H1 (cell line): Measurements from ENCODE around the gene GJB3. TPM values are rescaled to one million over a fixed set of nuclear protein-coding genes. Genes with fewer than 3 reads are reported as not detected.
A peak's percentile ranks its signal among the peaks of the same experiment; 100 is the strongest.

Experiments used
- CTCF ChIA-PET: fragments of 300-600 bp; sonication (Branson Sonifier 250); formaldehyde crosslinking; loops from one replicate; lab custom pipeline; 2021; ENCODE audit not compliant: partially characterized antibody; lab: Charles Lee
- POLR2A ChIA-PET: fragments of 300-600 bp; sonication (Branson Sonifier 250); formaldehyde crosslinking; loops from one replicate; lab custom pipeline; 2021; ENCODE audit warnings: inconsistent platforms; ENCODE audit not compliant: partially characterized antibody; lab: Charles Lee
- DNase-seq, 2 experiments: peaks; one replicate each; pipeline versions ENCODE4 v3.0.0 to v3.0.0-alpha.2; 2010 to 2022; ENCODE audit warnings: low spot score in 2 of 2, low read depth in 1 of 2, mixed read lengths in 1 of 2
- FAIRE-seq: peaks from 2 replicates; lab custom pipeline; 2011; peaks lifted over from hg19 to GRCh38; lab: Jason Lieb, UNC
- H2AFZ ChIP-seq: 2 replicates; pipeline ENCODE4 v1.8.1; 2012; ENCODE audit warnings: low read length, inconsistent platforms
- H2AK5ac ChIP-seq: 2 replicates; pipeline ENCODE4 v1.6.1; 2013; ENCODE audit warnings: low read depth, low read length
- H2BK120ac ChIP-seq: replicated peaks from 2 replicates; pipeline ENCODE3; 2013; ENCODE audit warnings: low read depth, low read length, inconsistent platforms
- H2BK12ac ChIP-seq: 2 replicates; pipeline ENCODE4 v1.6.1; 2013; ENCODE audit warnings: low read depth, low read length
- H2BK15ac ChIP-seq: 2 replicates; pipeline ENCODE4 v1.6.1; 2013; ENCODE audit warnings: low read length
- H2BK20ac ChIP-seq: 2 replicates; pipeline ENCODE4 v1.6.1; 2013; ENCODE audit warnings: low read length
- H2BK5ac ChIP-seq: 2 replicates; pipeline ENCODE4 v1.6.1; 2013; ENCODE audit warnings: low read depth, low read length
- H3K14ac ChIP-seq: 2 replicates; pipeline ENCODE4 v1.6.1; 2013; ENCODE audit warnings: inconsistent platforms; ENCODE audit not compliant: insufficient read length
- H3K18ac ChIP-seq: 2 replicates; pipeline ENCODE4 v1.6.1; 2013; ENCODE audit warnings: low read length; ENCODE audit errors: extremely low read depth
- H3K23ac ChIP-seq: 2 replicates; pipeline ENCODE4 v1.6.1; 2013; ENCODE audit warnings: inconsistent platforms; ENCODE audit not compliant: insufficient read length
- H3K23me2 ChIP-seq: 2 replicates; pipeline ENCODE4 v1.6.1; 2013; ENCODE audit warnings: low read depth, low read length
- H3K27ac ChIP-seq: 2 replicates; pipeline ENCODE4 v1.6.1; 2011; ENCODE audit warnings: low read depth, low read length, inconsistent platforms
- H3K27me3 ChIP-seq, 4 experiments: replicated peaks in 1 of 4; 1 replicate in 1 of 4; 2 replicates in 3 of 4; pipeline versions ENCODE4 v1.6.1 to v1.8.1; 2011 to 2013; ENCODE audit warnings: low read length in 3 of 4, mild to moderate bottlenecking in 3 of 4, inconsistent platforms in 2 of 4, mixed read lengths in 2 of 4, moderate library complexity in 1 of 4; ENCODE audit not compliant: control insufficient read depth in 3 of 4, insufficient read depth in 3 of 4; ENCODE audit errors: extremely low read depth in 1 of 4
- H3K36me3 ChIP-seq, 4 experiments: 2 replicates each; pipeline versions ENCODE4 v1.6.1 to v1.8.1; 2011 to 2013; ENCODE audit warnings: mild to moderate bottlenecking in 4 of 4, low read length in 3 of 4, moderate library complexity in 2 of 4, control low read depth in 1 of 4, inconsistent platforms in 1 of 4; ENCODE audit not compliant: insufficient read depth in 4 of 4, control insufficient read depth in 2 of 4
- H3K4ac ChIP-seq: replicated peaks from 2 replicates; pipeline ENCODE3; 2013; ENCODE audit warnings: low read length, low read depth, mixed read lengths, inconsistent platforms; ENCODE audit not compliant: insufficient read length
- H3K4me1 ChIP-seq, 4 experiments: replicated peaks in 1 of 4; 1 replicate in 1 of 4; 2 replicates in 3 of 4; pipeline versions ENCODE4 v1.6.1 to v1.8.1; 2011 to 2013; ENCODE audit warnings: low read length in 3 of 4, inconsistent platforms in 2 of 4, mixed read lengths in 1 of 4; ENCODE audit not compliant: insufficient read depth in 4 of 4, control insufficient read depth in 3 of 4
- H3K4me2 ChIP-seq, 2 experiments: 2 replicates each; pipeline versions ENCODE4 v1.6.1 to v1.8.1; 2011 to 2013; ENCODE audit warnings: low read depth in 2 of 2, low read length in 2 of 2, control low read depth in 1 of 2, inconsistent platforms in 1 of 2, mild to moderate bottlenecking in 1 of 2; ENCODE audit not compliant: insufficient read depth in 1 of 2
- H3K4me3 ChIP-seq, 4 experiments: fragments of 200-600, 300-600 bp in 1 of 4; sonication (generic), shearing (Covaris generic), sonication (Bioruptor Twin) in 1 of 4; 2 replicates each; pipeline versions ENCODE4 v1.5.1 to v1.8.1; 2011 to 2016; ENCODE audit warnings: low read length in 4 of 4, low read depth in 3 of 4, control low read depth in 2 of 4, inconsistent platforms in 2 of 4, mild to moderate bottlenecking in 2 of 4, mixed read lengths in 1 of 4, moderate library complexity in 1 of 4; ENCODE audit not compliant: insufficient read depth in 2 of 4; ENCODE audit errors: extremely low read depth in 1 of 4
- H3K56ac ChIP-seq: replicated peaks from 2 replicates; pipeline ENCODE3; 2013; ENCODE audit warnings: low read depth, mild to moderate bottlenecking, mixed read lengths, low read length, inconsistent platforms; ENCODE audit not compliant: insufficient read length
- H3K79me1 ChIP-seq: 2 replicates; pipeline ENCODE4 v1.6.1; 2013; ENCODE audit warnings: low read depth, low read length, control low read depth
- H3K79me2 ChIP-seq, 2 experiments: 2 replicates each; pipeline versions ENCODE4 v1.6.1 to v1.8.1; 2012 to 2013; ENCODE audit warnings: low read length in 2 of 2, mild to moderate bottlenecking in 2 of 2, inconsistent platforms in 1 of 2; ENCODE audit not compliant: insufficient read depth in 2 of 2, control insufficient read depth in 1 of 2
- H3K9ac ChIP-seq, 4 experiments: replicated peaks in 1 of 4; 1 replicate in 1 of 4; 2 replicates in 3 of 4; pipeline versions ENCODE4 v1.6.1 to v1.8.1; 2011 to 2013; ENCODE audit warnings: low read depth in 3 of 4, low read length in 3 of 4, control low read depth in 2 of 4, mild to moderate bottlenecking in 2 of 4, moderate library complexity in 2 of 4, inconsistent platforms in 1 of 4; ENCODE audit errors: extremely low read depth in 1 of 4
- H3K9me3 ChIP-seq, 2 experiments: 2 replicates each; pipeline versions ENCODE4 v1.6.1 to v1.8.1; 2012 to 2013; ENCODE audit warnings: mild to moderate bottlenecking in 2 of 2, moderate library complexity in 2 of 2, control low read depth in 1 of 2, inconsistent platforms in 1 of 2, low read depth in 1 of 2, low read length in 1 of 2, mixed read lengths in 1 of 2; ENCODE audit not compliant: insufficient read depth in 2 of 2
- H4K20me1 ChIP-seq, 2 experiments: replicated peaks in 1 of 2; 2 replicates each; pipeline versions ENCODE3 to v1.8.1; 2011 to 2013; ENCODE audit warnings: inconsistent platforms in 2 of 2, low read length in 2 of 2, mild to moderate bottlenecking in 1 of 2; ENCODE audit not compliant: insufficient read depth in 2 of 2, control insufficient read depth in 1 of 2
- H4K5ac ChIP-seq: 2 replicates; pipeline ENCODE4 v1.6.1; 2013; ENCODE audit warnings: low read length, low read depth, mixed read lengths, inconsistent platforms; ENCODE audit not compliant: insufficient read length
- H4K8ac ChIP-seq: 2 replicates; pipeline ENCODE4 v1.8.0; 2013; ENCODE audit warnings: mild to moderate bottlenecking, moderate library complexity, low read length, inconsistent platforms; ENCODE audit not compliant: insufficient read depth; ENCODE audit errors: extremely low read depth
- H4K91ac ChIP-seq: replicated peaks from 2 replicates; pipeline ENCODE3; 2013; ENCODE audit warnings: low read length, mixed read lengths, inconsistent platforms; ENCODE audit not compliant: insufficient read length
- BCL11A ChIP-seq, 2 experiments: IDR thresholded peaks; one replicate each; pipeline ENCODE4 v1.6.1; 2011; ENCODE audit warnings: low read depth in 2 of 2, low read length in 2 of 2, mild to moderate bottlenecking in 2 of 2
- CBX8 ChIP-seq: fragments of 300-800, 300-1000 bp; sonication (generic); IDR thresholded peaks from 2 replicates; pipeline ENCODE4 v1.7.1; 2016; ENCODE audit warnings: low read depth, low read length, borderline replicate concordance
- CEBPB ChIP-seq: IDR thresholded peaks from 2 replicates; pipeline ENCODE4 v1.6.1; 2012; ENCODE audit warnings: low read depth, low read length
- HDAC2 ChIP-seq, 2 experiments: fragments of 300-600 bp in 1 of 2; sonication (generic) in 1 of 2; IDR thresholded peaks; 2 replicates each; pipeline ENCODE4 v1.6.1; 2011 to 2012; ENCODE audit warnings: low read depth in 2 of 2, low read length in 2 of 2, mild to moderate bottlenecking in 2 of 2, moderate library complexity in 2 of 2, borderline replicate concordance in 1 of 2, inconsistent platforms in 1 of 2
- JUN ChIP-seq: IDR thresholded peaks from 2 replicates; pipeline ENCODE4 v1.6.1; 2011; ENCODE audit warnings: low read depth, mild to moderate bottlenecking, improper control_type of control experiment, low read length
- KDM5A ChIP-seq: fragments of 200-600 bp; IDR thresholded peaks from 2 replicates; pipeline ENCODE4 v1.7.1; 2012; ENCODE audit warnings: mild to moderate bottlenecking, low read length, inconsistent platforms, mixed read lengths
- RNF2 ChIP-seq: fragments of 200-900, 300-1000 bp; sonication (generic); IDR thresholded peaks from 2 replicates; pipeline ENCODE4 v1.7.1; 2016; ENCODE audit warnings: borderline replicate concordance, low read depth, mild to moderate bottlenecking, antibody characterized with exemption, low read length; ENCODE audit not compliant: poor library complexity, severe bottlenecking; ENCODE audit errors: missing control alignments
- SAP30 ChIP-seq: fragments of 300-600 bp; sonication (generic); IDR thresholded peaks from 2 replicates; pipeline ENCODE4 v1.7.1; 2012; ENCODE audit warnings: low read length, moderate library complexity, mild to moderate bottlenecking, inconsistent platforms; ENCODE audit not compliant: insufficient read depth, insufficient replicate concordance
- SRF ChIP-seq: IDR thresholded peaks from 2 replicates; pipeline ENCODE4 v1.6.1; 2011; ENCODE audit warnings: mild to moderate bottlenecking, low read depth, low read length, moderate library complexity
- ZNF274 ChIP-seq: IDR thresholded peaks from 2 replicates; pipeline ENCODE4 v1.7.0; 2012; ENCODE audit warnings: low read length, borderline replicate concordance; ENCODE audit errors: extremely low read depth
- WGBS, 2 experiments: shearing (Covaris generic) in 1 of 2; methylation state at CpG; one replicate each; pipeline versions ENCODE4 v1.1.6 to v1.1.7; 2013 to 2015; ENCODE audit warnings: low lambda C conversion rate in 2 of 2, mixed read lengths in 2 of 2, inconsistent platforms in 1 of 2, low coverage in 1 of 2, missing lambda C conversion rate in 1 of 2; ENCODE audit not compliant: insufficient replicate concordance in 2 of 2, insufficient coverage in 1 of 2, insufficient read length in 1 of 2; ENCODE audit errors: extremely low coverage in 1 of 2, missing lambda C conversion rate in 1 of 2; 5-methylcytosine and 5-hydroxymethylcytosine counted together
- polyA plus RNA-seq, 7 experiments: library from polyadenylated mRNA; depleted of rRNA in 3 of 7; stranded (reverse) in 5 of 7; unstranded in 2 of 7; fragments of >200 nt in 5 of 7; fragments of 200-250 nt in 2 of 7; gene quantifications; 1 replicate in 5 of 7; 2 replicates in 1 of 7; 4 replicates in 1 of 7; pipeline versions ENCODE4 v1.2.1 to v1.2.3, GENCODE V29; 2011 to 2013; ENCODE audit warnings: missing spikeins in 2 of 7, mixed read lengths in 2 of 7
- total RNA-seq: library from RNA; stranded (reverse); fragmentation: NEBNext Ultra II Directional; extraction: Animal tissue kit (Norgen Biotek cat#: 25700); gene quantifications from 2 replicates; pipeline ENCODE4 v1.2.1, GENCODE V29; 2021

GJB3 gene
- total and polyA plus RNA-seq, 2 of the 8 experiments (the other 6 are each of a cell fraction or from before 2014, with no cell fraction given) = 0.93 to 1.6 TPM

- FAIRE-seq (no peak), DNase-seq (no peak)
- ChIA-PET POLR2A (interaction anchor here (1.5 kb wide), 1 partner anchor 59 kb away, joined by 3 read pairs; no protein-coding TSS in a partner anchor), CTCF (interaction anchor here (0.5 to 12.6 kb wide), 4 partner anchors 12 to 1115 kb away, joined by 3 to 230 read pairs (median 4); no protein-coding TSS in a partner anchor)
- H2AK5ac ChIP-seq = 0 out of 2 replicates have a peak overlapping the region, but pooled peaks have one; percentile 10
- H3K79me2 ChIP-seq = no peaks in the 10 kb centered on the region
- no peak overlapping the region for H4K5ac ChIP-seq
- no peak overlapping the region for H2BK5ac ChIP-seq
- H3K14ac ChIP-seq = no peak overlapping the region
- H3K4ac ChIP-seq = no peak overlapping the region
- peak overlapping the region; percentile 23; the same call in 1 of the 2 replicates for H2BK12ac ChIP-seq
- no peak overlapping the region for H3K18ac ChIP-seq
- H2BK15ac ChIP-seq = no peak overlapping the region
- H2BK20ac ChIP-seq = no peak overlapping the region
- H3K4me3 ChIP-seq = no peak overlapping the region
- no peak overlapping the region for H3K27ac ChIP-seq
- no peaks in the 10 kb centered on the region for H3K79me1 ChIP-seq
- H3K23me2 ChIP-seq = no peaks in the 10 kb centered on the region; the same call in 1 of the 2 replicates
- H3K23ac ChIP-seq = no peak overlapping the region
- peaks cover 0 to 13% (median 10%) of the 10 kb centered on the region in 4 experiments; a peak in 4 of 7 replicates for H3K27me3 ChIP-seq
- H4K20me1 ChIP-seq = no peaks in the 10 kb centered on the region
- no peak overlapping the region; a peak in 1 of 4 replicates for H3K4me2 ChIP-seq
- no peak overlapping the region for H4K91ac ChIP-seq
- H3K9me3 ChIP-seq = no peaks in the 10 kb centered on the region
- no peak overlapping the region for H3K9ac ChIP-seq
- peaks cover 0 to 12% (median 7%) of the 10 kb centered on the region in 4 experiments; a peak in 4 of 7 replicates for H3K4me1 ChIP-seq
- H2BK120ac ChIP-seq = no peak overlapping the region
- H3K56ac ChIP-seq = no peak overlapping the region
- WGBS, 2 experiments = 96% methylated on average over 36 of the region's 40 CpGs; no CpG with 5 or more reads in 1 of the 2 experiments
- no peak overlapping the region for H4K8ac ChIP-seq
- no peak overlapping the region for H2AFZ ChIP-seq
- H3K36me3 ChIP-seq = no peaks in the 10 kb centered on the region
- no peak for TF ChIP-seq CEBPB
- no peak for TF ChIP-seq RNF2
- no peak for TF ChIP-seq SAP30
- no peak for TF ChIP-seq HDAC2 (IDR thresholded peaks at IDR 0.05; ENCODE audit: borderline replicate concordance in 1 of 2, low read depth in 2 of 2, low read length in 2 of 2)
- TF ChIP-seq JUN = no peak
- no peak for TF ChIP-seq CBX8
- no peak for TF ChIP-seq BCL11A (IDR thresholded peaks at IDR 0.05; ENCODE audit: low read depth in 2 of 2, low read length in 2 of 2)
- no peak for TF ChIP-seq KDM5A
- no peak for TF ChIP-seq ZNF274
- TF ChIP-seq SRF = no peak
Measured at GRCh38 chr1:34794001-34794789, 13.2 kb downstream of the GJB3 start.
